AG04450 (cell line): ENCODE data around the gene RAI1. TPM values are rescaled to one million over a fixed set of nuclear protein-coding genes. Genes with fewer than 3 reads are reported as not detected.
A peak's percentile ranks its signal among the peaks of the same experiment; 100 is the strongest.

Experiments
- CTCF ChIA-PET: fragments of 300-600, 350-600 bp; formaldehyde crosslinking; extraction: SDS; loops from one replicate; lab custom pipeline; 2022; ENCODE audit warnings: antibody characterized with exemption, inconsistent platforms; lab: Charles Lee
- POLR2A ChIA-PET: fragments of 350-600 bp; formaldehyde crosslinking; extraction: SDS; loops from one replicate; lab custom pipeline; 2021; ENCODE audit warnings: antibody characterized with exemption, inconsistent platforms; lab: Yijun Ruan, JAX
- DNase-seq: peaks from one replicate; pipeline ENCODE4 v3.0.0-alpha.2; 2011; ENCODE audit warnings: low read depth, low spot score
- H3K27ac ChIP-seq: one replicate; pipeline ENCODE4 v1.5.1; 2012; ENCODE audit warnings: low read depth, low read length, control low read depth
- H3K27me3 ChIP-seq: one replicate; pipeline ENCODE4 v1.6.0; 2012; ENCODE audit warnings: low read length; ENCODE audit not compliant: control insufficient read depth, insufficient read depth
- H3K4me3 ChIP-seq: 2 replicates; pipeline ENCODE4 v1.5.1; 2011; ENCODE audit warnings: mild to moderate bottlenecking, low read depth, low read length, control low read depth
- H3K9me3 ChIP-seq: 2 replicates; pipeline ENCODE4 v1.5.1; 2012; ENCODE audit warnings: low read length; ENCODE audit not compliant: control insufficient read depth, insufficient read depth
- CTCF ChIP-seq: IDR thresholded peaks from 2 replicates; pipeline ENCODE4 v1.5.1; 2011; ENCODE audit warnings: low read depth, low read length, control low read depth, inconsistent platforms
- polyA plus RNA-seq: library from polyadenylated mRNA; depleted of rRNA; stranded (reverse); fragments of >200 nt; gene quantifications from 2 replicates; pipeline ENCODE4 v1.2.3, GENCODE V29; 2011; rRNA removed
- small RNA-seq: library from RNA; depleted of rRNA; stranded (forward); fragments of <200 nt; gene quantifications from one replicate; pipeline ENCODE3, GENCODE V24; 2012; ENCODE audit warnings: low read depth; ENCODE audit not compliant: insufficient read length

Gene RAI1
- polyA plus RNA-seq, 1 experiment, result 2.1 TPM

GRCh38 chr17:17859909-17860765 is 178.9 kb downstream of the RAI1 start:
- TF ChIP-seq CTCF, result peak; percentile 97
- CTCF ChIA-PET, result interaction anchor here (0.6 to 3.0 kb wide), 12 partner anchors 10 to 181 kb away, joined by 3 to 12 read pairs (median 3); no protein-coding TSS in a partner anchor
- Histone ChIP-seq H3K27me3 (no peaks in the 10 kb centered on the region), H3K9me3 (no peaks in the 10 kb centered on the region), H3K4me3 (no peak overlapping the region), H3K27ac (no peak overlapping the region)
- POLR2A ChIA-PET, result interaction anchor here (0.6 kb wide), 1 partner anchor 247 kb away, joined by 6 read pairs; no protein-coding TSS in a partner anchor
- no peak for DNase-seq

- CTCF ChIA-PET, result interaction anchor here (0.7 to 3.0 kb wide), 7 partner anchors 11 to 59 kb away, joined by 3 to 10 read pairs (median 4); no protein-coding TSS in a partner anchor
- Histone ChIP-seq H3K27ac (no peak overlapping the region), H3K27me3 (no peaks in the 10 kb centered on the region), H3K4me3 (no peak overlapping the region), H3K9me3 (no peaks in the 10 kb centered on the region)
- no peak for TF ChIP-seq CTCF
- POLR2A ChIA-PET, result interaction anchor here (0.6 kb wide), 1 partner anchor 248 kb away, joined by 6 read pairs; no protein-coding TSS in a partner anchor
- DNase-seq, result no peak
These were observed 179.5 kb downstream of the RAI1 start for GRCh38 chr17:17860766-17861107.

Small RNAs within 50 kb of the gene (small RNA-seq; reads per million reads assigned to genes)
- gene MIR33B, result 58.6 reads per million, percentile 86 among the genes with 10 or more reads in this experiment
- gene MIR6777, result not detected
- not detected for gene RF02177
- not detected for gene RF02178

Other genes with a start within 250 kb of the RAI1 start
- gene MED9, start 204.5 kb upstream of the RAI1 start, polyA plus RNA-seq, result 10.9 and 11.6 TPM in 2 replicates
- 0.55 and 0.91 TPM in 2 replicates for gene RASD1, start 185.1 kb upstream of the RAI1 start, polyA plus RNA-seq
- gene PEMT, start 89.8 kb upstream of the RAI1 start, polyA plus RNA-seq, result 14.9 and 23.2 TPM in 2 replicates
- 13.6 and 13.7 TPM in 2 replicates for gene SREBF1, start 155.5 kb downstream of the RAI1 start, polyA plus RNA-seq